Mesodermal cell (in vitro differentiated cells): ENCODE data around the gene TNKS2.
"Not testable (repeated sequence)": the region's sequence is repeated elsewhere in the genome, so short reads cannot be mapped to it uniquely, and the experiment has no call there.

Experiments used
- H3K27ac ChIP-seq: 2 replicates; pipeline ENCODE4 v1.7.0; 2013; ENCODE audit warnings: mild to moderate bottlenecking, low read depth, low read length, moderate library complexity; ENCODE audit not compliant: severe bottlenecking
- H3K36me3 ChIP-seq: 2 replicates; pipeline ENCODE4 v1.7.1; 2013; ENCODE audit warnings: mild to moderate bottlenecking, low read length, moderate library complexity; ENCODE audit not compliant: control insufficient read depth, insufficient read depth
- H3K4me1 ChIP-seq: one replicate; pipeline ENCODE4 v1.7.1; 2013; ENCODE audit warnings: mild to moderate bottlenecking, low read length; ENCODE audit not compliant: insufficient read depth, control insufficient read depth, poor library complexity, severe bottlenecking
- H3K4me3 ChIP-seq: 2 replicates; pipeline ENCODE4 v1.7.0; 2013; ENCODE audit warnings: low read length, control low read depth, mild to moderate bottlenecking; ENCODE audit not compliant: insufficient read depth, poor library complexity, severe bottlenecking; ENCODE audit errors: extremely low read depth
- H3K9me3 ChIP-seq: 2 replicates; pipeline ENCODE4 v1.7.1; 2013; ENCODE audit warnings: mild to moderate bottlenecking, low read length, moderate library complexity; ENCODE audit not compliant: control insufficient read depth
- WGBS, 2 experiments: methylation state at CpG; one replicate each; pipeline ENCODE4 v1.1.5; 2013; ENCODE audit warnings: missing lambda C conversion rate in 2 of 2; ENCODE audit not compliant: insufficient coverage in 2 of 2; 5-methylcytosine and 5-hydroxymethylcytosine counted together

TNKS2 gene

GRCh38 chr10:91807264-91807663, 9.0 kb downstream of the TNKS2 start:
- H3K4me3 ChIP-seq, H3K9me3 ChIP-seq, H3K4me1 ChIP-seq, H3K27ac ChIP-seq: not testable (repeated sequence)
- peaks cover 58% of the 10 kb centered on the region for H3K36me3 ChIP-seq
- WGBS, 2 experiments: 100% methylated on average over 4 of the region's 14 CpGs; no CpG with 5 or more reads in 1 of the 2 experiments

GRCh38 chr10:91813251-91813650, 15.0 kb downstream of the TNKS2 start:
- WGBS, 2 experiments: 86 to 100% methylated on average over 1 of the region's 1 CpG
- no peaks in the 10 kb centered on the region for H3K9me3 ChIP-seq
- no peaks in the 10 kb centered on the region for H3K4me1 ChIP-seq
- no peak overlapping the region for H3K27ac ChIP-seq
- H3K36me3 ChIP-seq: peaks cover 66% of the 10 kb centered on the region
- H3K4me3 ChIP-seq: no peak overlapping the region

DNA sequence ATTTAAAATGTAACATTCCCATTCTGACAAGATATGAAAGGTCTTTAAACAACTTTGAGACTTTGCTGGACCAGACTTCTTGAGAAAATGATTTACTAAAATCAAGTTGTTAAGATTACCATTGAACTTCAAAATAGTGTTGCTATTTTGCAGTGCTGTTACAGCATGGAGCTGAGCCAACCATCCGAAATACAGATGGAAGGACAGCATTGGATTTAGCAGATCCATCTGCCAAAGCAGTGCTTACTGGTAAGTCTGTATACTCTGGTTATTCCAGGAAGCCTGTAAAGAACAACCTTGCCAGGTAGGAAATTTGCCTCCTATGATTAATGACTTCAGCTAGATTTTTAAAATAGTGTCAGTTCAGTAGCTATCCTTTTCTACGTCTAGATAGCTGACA, 18.8 kb downstream of the TNKS2 start:
- no peak overlapping the region for H3K27ac ChIP-seq
- H3K4me3 ChIP-seq: no peak overlapping the region
- no peaks in the 10 kb centered on the region for H3K9me3 ChIP-seq
- no peaks in the 10 kb centered on the region for H3K4me1 ChIP-seq
- peaks cover 87% of the 10 kb centered on the region for H3K36me3 ChIP-seq
- 90 to 100% methylated on average over 1 of the region's 2 CpGs for WGBS, 2 experiments

DNA sequence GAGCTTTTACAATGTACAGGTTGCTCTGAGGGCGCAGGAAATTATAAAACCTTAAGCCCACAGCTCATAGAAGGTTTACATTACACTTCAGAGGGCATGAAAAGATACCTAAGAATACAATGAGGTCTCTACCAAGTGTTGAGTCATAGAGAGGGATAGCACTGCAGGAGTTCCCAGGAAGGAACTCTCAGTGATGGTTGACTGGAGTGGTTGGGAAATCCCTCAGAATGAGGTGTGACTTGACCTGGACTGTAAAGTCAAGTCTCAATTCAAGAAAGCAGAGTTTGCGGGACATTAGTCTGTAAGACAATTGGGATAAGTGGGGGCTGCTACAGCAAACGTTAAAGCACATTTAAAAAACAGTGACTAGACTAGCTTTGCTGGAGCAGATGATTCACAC, 21.9 kb downstream of the TNKS2 start:
- H3K27ac ChIP-seq: no peak overlapping the region

DNA sequence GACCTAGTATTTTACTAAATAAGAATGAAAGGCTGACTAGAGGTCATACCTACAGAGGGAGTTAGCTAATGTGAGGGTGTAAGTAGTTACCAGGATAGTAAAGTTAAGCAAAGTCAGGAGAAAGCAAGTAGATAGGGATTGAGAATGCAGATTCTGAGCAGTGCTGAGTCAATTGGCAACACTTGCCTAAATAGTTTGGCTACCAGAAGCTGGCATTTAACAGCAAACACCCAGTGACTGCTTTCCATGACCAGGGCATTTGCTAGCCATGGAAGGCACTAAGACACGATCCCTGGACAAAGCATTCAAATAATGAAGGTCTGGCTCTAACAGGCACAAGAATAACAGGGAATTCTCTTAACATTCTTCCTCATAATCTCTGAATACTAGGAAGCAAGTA, 25.9 kb downstream of the TNKS2 start:
- no peak overlapping the region for H3K27ac ChIP-seq
- H3K4me1 ChIP-seq: no peaks in the 10 kb centered on the region
- WGBS, 2 experiments: 86% methylated on average over 1 of the region's 1 CpG; no CpG with 5 or more reads in 1 of the 2 experiments
- no peak overlapping the region for H3K4me3 ChIP-seq
- peaks cover 88% of the 10 kb centered on the region for H3K36me3 ChIP-seq
- no peaks in the 10 kb centered on the region for H3K9me3 ChIP-seq

More for the DNA sequence above, 21.9 kb downstream of the TNKS2 start:
- Histone ChIP-seq H3K4me3 (no peak overlapping the region), H3K36me3 (peaks cover 89% of the 10 kb centered on the region), H3K9me3 (no peaks in the 10 kb centered on the region), H3K4me1 (no peaks in the 10 kb centered on the region)
- WGBS, 2 experiments: 81% methylated on average over 2 of the region's 3 CpGs

- H3K9me3 ChIP-seq: no peaks in the 10 kb centered on the region
- H3K36me3 ChIP-seq: peaks cover 75% of the 10 kb centered on the region
- WGBS, 2 experiments: 67% methylated on average over 1 of the region's 2 CpGs; no CpG with 5 or more reads in 1 of the 2 experiments
- H3K27ac ChIP-seq: no peak overlapping the region
- H3K4me1 ChIP-seq: no peaks in the 10 kb centered on the region
- no peak overlapping the region for H3K4me3 ChIP-seq
These were observed 31.0 kb downstream of the TNKS2 start for GRCh38 chr10:91829268-91829667.

DNA sequence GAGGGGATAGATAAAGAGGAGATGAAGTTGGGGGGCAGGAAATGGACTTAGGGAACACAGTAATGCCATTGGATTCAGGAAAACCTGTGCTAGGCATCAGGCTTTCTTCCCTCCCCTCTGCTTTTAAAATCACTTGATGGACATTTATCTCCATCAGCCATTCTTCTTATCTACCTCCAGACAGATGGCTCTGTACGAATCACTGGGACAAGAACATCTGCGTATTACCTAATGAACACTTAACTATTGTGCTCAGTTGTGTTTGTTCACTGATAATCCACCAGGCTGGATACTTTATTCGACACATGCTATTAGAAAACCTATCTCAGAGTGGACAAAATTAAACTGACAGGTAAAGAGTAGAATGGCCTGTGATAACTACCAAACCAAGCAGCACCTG, 40.0 kb downstream of the TNKS2 start:
- no peak overlapping the region for H3K4me3 ChIP-seq
- peaks cover 78% of the 10 kb centered on the region for H3K36me3 ChIP-seq
- no peaks in the 10 kb centered on the region for H3K4me1 ChIP-seq
- H3K27ac ChIP-seq: no peak overlapping the region
- WGBS, 2 experiments: 80 to 81% methylated on average over 1 to 3 of the region's 3 CpGs
- H3K9me3 ChIP-seq: no peaks in the 10 kb centered on the region

GRCh38 chr10:91843083-91843482, 44.9 kb downstream of the TNKS2 start:
- H3K4me1 ChIP-seq: no peaks in the 10 kb centered on the region
- no peak overlapping the region for H3K27ac ChIP-seq
- peaks cover 83% of the 10 kb centered on the region for H3K36me3 ChIP-seq
- no peaks in the 10 kb centered on the region for H3K9me3 ChIP-seq
- H3K4me3 ChIP-seq: no peak overlapping the region

DNA sequence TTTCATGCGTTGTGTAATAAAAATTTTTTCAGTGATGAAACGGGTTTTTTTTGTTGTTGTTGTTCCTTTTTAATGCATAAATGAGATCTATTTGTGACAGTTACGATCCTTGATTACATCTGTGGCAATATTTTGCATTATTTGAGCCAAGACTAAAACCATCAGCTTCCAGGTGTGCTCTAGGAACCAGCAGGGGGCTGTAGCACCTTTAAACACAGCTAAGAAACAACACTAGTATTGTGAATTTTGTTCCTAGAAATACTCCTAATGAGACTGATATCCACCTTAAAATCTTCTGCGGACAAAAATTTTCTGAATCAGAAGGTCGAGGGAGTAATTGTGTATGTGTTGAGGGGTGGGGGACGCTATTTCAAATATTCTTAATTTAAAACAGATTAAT, 58.4 kb downstream of the TNKS2 start:
- no peaks in the 10 kb centered on the region for H3K4me1 ChIP-seq
- peaks cover 62% of the 10 kb centered on the region for H3K36me3 ChIP-seq

GRCh38 chr10:91860885-91861284, 62.7 kb downstream of the TNKS2 start:
- WGBS, 2 experiments: no CpG with 5 or more reads among the region's 1 CpG
- Histone ChIP-seq H3K36me3 (peaks cover 54% of the 10 kb centered on the region), H3K4me1 (no peaks in the 10 kb centered on the region), H3K27ac (no peak overlapping the region), H3K4me3 (no peak overlapping the region), H3K9me3 (no peaks in the 10 kb centered on the region)

More for the DNA sequence above, 58.4 kb downstream of the TNKS2 start:
- H3K27ac ChIP-seq: no peak overlapping the region
- no peaks in the 10 kb centered on the region for H3K9me3 ChIP-seq
- 94% methylated on average over 2 of the region's 6 CpGs for WGBS, 2 experiments
- no peak overlapping the region for H3K4me3 ChIP-seq

GRCh38 chr10:91864099-91864498, 65.9 kb downstream of the TNKS2 start:
- Histone ChIP-seq H3K36me3 (peaks cover 45% of the 10 kb centered on the region), H3K4me1 (peaks cover 4% of the 10 kb centered on the region), H3K9me3 (no peaks in the 10 kb centered on the region), H3K4me3 (no peak overlapping the region), H3K27ac (no peak overlapping the region)
- WGBS, 2 experiments: 30 to 82% methylated on average over 1 to 2 of the region's 2 CpGs
